Uterus (tissue), 2 donors: ENCODE measurements around the gene SPSB2.

ENCODE experiments used
- CTCF ChIP-seq, 4 experiments: fragments of 200-600 bp in 2 of 4; fragments of 450-650 bp in 2 of 4; sonication (generic) in 2 of 4; IDR thresholded peaks; one replicate each; pipeline ENCODE4 v1.5.1; 2016 to 2019; ENCODE audit warnings: antibody characterized with exemption in 4 of 4, mild to moderate bottlenecking in 2 of 4, moderate library complexity in 1 of 4
- POLR2A ChIP-seq, 2 donors: fragments of 450-650 bp; IDR thresholded peaks; one replicate each; pipeline ENCODE4 v1.6.1; 2016; ENCODE audit warnings: antibody characterized with exemption in 2 of 2, mild to moderate bottlenecking in 1 of 2, moderate library complexity in 1 of 2

- TF ChIP-seq CTCF (IDR thresholded peaks at IDR 0.05): no peak
- no peak for TF ChIP-seq POLR2A (IDR thresholded peaks at IDR 0.05)
Measured at GRCh38 chr12:6832125-6832524, 41.0 kb downstream of the SPSB2 start.
